ENCODE measurements around the gene SP4. TPM values are rescaled to one million over a fixed set of nuclear protein-coding genes. Genes with fewer than 3 reads are reported as not detected.

Gene SP4
- polyA plus RNA-seq, 3 donors: 12.4 to 13.4 (median 13.1) TPM

DNA sequence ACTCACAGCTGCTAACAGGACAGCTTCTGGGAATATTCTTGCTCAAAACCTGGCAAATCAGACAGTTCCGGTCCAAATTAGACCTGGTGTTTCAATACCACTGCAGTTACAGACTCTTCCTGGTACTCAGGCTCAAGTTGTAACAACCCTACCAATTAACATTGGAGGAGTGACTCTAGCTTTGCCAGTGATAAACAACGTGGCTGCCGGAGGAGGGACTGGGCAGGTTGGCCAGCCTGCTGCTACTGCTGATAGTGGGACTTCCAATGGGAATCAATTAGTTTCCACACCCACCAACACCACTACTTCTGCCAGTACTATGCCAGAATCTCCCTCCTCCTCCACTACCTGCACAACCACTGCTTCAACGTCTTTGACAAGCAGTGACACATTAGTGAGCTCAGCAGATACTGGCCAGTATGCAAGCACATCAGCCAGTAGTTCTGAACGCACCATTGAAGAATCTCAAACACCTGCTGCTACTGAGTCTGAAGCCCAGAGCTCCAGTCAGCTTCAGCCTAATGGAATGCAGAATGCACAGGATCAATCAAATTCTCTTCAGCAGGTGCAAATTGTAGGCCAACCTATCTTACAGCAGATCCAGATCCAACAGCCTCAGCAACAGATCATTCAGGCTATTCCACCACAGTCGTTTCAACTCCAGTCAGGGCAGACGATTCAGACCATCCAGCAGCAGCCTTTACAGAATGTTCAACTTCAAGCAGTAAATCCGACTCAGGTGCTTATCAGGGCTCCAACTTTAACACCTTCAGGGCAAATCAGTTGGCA is 2.1 kb downstream of the SP4 start:
- no peak for DNase-seq

DNA sequence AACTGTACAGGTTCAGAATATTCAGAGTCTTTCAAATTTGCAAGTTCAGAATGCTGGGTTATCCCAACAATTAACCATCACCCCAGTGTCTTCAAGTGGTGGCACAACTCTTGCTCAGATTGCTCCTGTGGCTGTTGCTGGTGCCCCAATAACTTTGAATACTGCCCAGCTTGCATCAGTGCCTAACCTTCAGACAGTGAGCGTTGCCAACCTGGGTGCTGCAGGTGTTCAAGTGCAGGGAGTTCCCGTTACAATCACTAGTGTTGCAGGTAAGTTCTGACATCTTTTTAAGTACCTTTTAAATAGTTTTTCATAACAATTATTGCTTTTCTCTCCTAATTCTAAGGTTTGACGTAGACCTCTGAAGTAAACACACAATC is 2.7 kb downstream of the SP4 start:
- DNase-seq: no peak

GRCh38 chr7:21443149-21443841 is 15.4 kb downstream of the SP4 start:
- no peak for DNase-seq

DNA sequence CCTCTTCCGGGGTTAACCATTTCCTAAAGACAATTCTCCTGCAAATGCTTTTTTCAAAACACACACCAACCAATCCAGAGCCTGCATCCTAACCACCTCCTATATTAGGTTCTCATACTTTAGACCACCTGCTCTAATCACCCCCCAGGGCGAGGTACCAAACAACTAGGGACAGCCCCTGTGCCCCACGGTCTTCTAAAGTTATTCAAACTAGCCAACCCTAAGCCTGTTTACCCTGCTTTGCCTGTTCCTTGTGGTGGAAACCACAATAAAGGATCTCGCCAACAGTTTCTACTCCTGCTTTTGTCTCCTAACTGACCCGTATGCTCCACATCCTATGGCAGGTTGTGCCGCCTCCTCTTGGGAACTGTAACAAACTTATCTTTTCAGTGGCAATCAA is 21.1 kb downstream of the SP4 start:
- no peak for DNase-seq

- no peak for DNase-seq
Observed at GRCh38 chr7:21450076-21450475, 22.2 kb downstream of the SP4 start.

DNA sequence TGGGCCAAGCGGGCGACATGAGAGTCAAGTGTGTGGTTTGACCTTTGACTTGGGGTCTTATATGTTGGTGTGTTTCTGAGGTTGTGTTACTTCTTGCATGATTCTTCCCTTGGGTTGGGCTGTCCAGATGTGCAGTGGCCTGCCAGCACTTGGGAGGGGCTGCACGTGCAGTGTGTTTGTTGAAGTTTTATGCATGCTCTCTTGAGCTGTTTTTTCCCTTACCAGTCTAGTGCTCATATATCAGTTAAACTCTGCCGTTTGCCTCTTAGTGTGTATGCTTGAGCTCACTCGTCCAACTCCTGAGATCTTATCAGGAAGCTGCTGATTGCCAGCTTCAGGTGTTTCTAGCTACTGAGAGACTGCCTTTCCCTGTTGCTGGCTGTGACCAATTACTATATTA is 23.1 kb downstream of the SP4 start:
- no peak for DNase-seq

DNA sequence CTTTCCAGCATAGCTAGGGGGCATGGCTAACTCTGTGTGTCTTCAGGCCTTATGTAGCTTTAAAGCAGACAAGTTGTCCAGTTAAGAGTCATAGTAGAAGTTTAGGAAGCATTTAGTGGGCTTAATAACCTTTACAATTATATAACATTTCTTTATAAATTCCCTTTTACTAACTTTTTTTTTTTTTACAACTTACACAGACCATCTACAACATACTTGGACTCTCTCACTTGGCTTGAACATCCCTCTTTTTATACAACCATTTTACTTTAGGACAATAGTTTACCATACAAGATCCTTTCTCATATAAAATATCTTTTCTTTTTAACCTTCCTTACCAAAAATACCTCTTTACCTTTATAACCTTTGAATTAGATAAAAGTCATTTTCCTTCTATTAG is 26.3 kb downstream of the SP4 start:
- no peak for DNase-seq

DNA sequence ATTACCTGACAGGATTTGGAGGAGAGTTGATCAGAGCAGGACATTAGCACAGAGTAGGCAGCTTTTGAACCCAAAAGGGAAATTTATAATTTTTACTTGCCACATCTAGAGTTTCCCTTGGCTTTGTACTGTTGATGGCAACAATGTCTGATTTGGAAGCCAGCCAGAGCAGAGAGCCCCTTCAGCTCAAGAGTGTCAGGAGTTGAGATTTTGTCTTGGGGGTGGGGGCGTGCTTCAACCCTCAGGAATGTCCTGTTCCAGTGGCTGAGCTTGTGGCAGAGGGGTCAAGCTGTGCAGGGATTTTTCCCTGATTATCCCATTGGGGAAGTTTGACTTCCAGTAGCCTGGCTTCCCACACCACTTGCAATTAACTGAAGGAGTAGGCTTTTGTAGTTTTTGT is 27.0 kb downstream of the SP4 start:
- DNase-seq: no peak

DNA sequence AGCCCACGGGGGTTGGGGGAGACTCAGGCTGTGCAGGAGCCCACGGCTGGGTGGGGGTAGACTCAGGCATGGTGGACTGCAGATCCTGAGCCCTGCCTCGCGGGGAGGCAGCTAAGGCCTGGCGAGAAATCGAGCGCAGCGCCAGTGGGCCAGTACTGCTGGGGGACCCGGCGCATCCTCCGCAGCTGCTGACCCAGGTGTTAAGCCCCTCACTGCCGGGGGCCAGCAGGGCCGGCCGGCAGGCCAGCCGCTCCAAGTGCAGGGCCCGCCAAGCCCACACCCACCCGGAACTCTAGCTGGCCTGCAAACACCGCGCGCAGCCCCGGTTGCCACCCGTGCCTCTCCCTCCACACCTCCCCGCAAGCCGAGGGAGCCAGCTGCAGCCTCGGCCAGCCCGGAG is 33.4 kb downstream of the SP4 start:
- DNase-seq: no peak

DNA sequence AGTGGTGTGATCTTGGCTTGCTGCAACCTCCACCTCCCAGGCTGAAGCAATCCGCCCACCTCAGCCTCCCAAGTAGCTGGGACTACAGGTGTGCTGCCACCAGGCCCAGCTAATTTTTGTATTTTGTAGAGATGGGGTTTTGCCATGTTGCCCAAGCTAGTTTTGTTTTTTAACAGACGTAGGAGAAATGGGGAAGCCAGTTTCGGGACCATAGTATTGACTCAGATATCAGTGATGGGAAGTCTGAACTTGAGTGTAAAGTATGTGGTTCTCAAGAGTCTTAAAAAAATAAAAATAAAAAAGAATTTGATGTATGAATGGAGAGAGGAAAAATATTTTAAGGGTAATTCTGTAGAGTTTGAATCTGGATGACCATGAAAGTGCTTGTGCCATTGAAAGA is 34.2 kb downstream of the SP4 start:
- no peak for DNase-seq

- DNase-seq: no peak
Observed at GRCh38 chr7:21463524-21463923, 35.6 kb downstream of the SP4 start.

- DNase-seq: no peak
Observed at GRCh38 chr7:21468969-21469368, 41.1 kb downstream of the SP4 start.

- no peak for DNase-seq
Observed at GRCh38 chr7:21469894-21470293, 42.0 kb downstream of the SP4 start.

- DNase-seq: no peak
Observed at GRCh38 chr7:21472029-21472428, 44.1 kb downstream of the SP4 start.

- DNase-seq: no peak
Observed at GRCh38 chr7:21476429-21476828, 48.5 kb downstream of the SP4 start.

DNA sequence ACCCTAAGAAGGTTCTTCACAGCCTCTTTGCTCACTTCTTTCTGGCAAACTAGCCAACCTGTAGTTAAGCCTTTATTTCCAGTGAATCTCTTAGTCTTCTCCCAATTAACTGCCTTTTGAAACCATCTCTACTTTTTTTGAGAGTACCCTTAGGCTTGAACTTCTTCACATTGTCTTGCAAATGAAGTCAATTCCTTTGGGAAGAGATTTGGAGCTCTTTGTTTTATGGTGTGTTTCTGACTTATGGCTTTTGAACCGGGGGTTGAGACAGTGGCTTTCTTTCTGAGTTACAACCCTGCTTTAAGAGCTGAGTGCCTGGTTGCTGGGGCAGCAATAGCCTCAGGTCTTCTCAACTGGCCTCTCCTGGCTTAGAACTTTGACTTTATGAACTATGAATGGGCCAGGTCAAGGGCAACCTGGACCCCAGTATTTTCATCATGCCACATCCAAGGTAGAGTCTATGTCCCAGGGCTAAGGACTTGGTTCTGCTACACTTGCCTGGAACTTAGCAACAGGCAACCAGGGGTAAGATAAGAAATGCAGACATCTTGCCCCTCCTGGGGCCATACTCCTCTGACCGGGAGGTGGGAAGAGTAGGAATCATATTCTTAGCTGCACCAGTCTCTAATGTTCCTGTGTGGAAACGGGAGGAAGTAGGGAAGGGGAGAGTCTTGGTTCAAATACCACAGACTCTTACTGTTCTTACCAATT is 53.0 kb downstream of the SP4 start:
- no peak for DNase-seq

DNA sequence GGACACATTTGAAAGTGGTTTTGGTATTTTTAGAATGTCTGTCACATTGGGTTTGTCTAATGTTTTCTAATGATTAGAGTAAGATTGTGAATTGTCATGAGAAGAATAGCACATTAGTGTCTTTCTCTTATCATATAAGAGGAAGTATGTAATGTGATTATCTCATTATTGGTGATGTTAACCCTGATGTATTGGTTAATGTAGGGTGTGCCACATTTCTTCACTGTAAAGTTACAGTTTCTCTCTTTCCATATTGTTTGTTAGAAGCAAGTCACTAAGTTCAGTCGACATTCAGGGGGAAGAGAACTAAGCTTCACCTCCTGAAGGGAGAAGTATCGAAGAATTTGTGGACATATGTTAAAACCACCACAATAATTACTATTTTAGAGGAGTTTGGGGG is 58.6 kb downstream of the SP4 start:
- no peak for DNase-seq

- no peak for DNase-seq
Observed at GRCh38 chr7:21495731-21496130, 67.8 kb downstream of the SP4 start.

- no peak for DNase-seq
Observed at GRCh38 chr7:21497072-21497471, 69.2 kb downstream of the SP4 start.

DNA sequence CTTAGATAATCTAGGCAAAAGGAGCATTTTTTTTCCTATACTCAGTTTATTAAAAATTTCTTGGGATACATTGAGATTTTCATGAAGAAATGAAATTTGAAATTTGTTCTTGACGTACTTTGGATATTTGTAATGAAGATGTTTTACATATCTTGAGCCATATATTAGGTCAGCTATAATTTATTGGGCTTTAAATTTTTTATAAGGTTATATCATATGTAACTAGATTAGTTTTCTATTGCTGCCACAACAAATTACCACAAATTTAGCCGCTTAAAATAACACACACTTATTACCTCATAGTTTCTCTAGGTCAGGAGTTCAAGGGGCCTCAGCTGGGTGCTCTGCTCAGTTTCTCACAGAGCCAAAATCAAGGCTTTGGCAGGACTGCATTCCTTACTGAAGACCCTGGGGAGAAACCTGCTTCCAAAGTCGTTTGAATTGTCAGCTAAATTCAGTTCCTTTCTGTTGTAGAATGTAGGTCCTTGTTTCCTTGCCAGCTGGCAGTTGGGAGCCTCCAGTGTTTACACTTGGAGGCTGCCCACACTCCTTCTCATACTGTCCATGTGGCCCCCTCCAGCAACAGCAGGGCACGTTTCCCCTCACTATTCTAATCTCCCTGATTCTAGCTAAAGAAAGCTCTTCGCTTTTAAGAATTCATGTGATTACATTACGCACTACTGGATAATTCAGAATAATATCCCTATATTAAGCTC is 72.4 kb downstream of the SP4 start:
- no peak for DNase-seq

DNA sequence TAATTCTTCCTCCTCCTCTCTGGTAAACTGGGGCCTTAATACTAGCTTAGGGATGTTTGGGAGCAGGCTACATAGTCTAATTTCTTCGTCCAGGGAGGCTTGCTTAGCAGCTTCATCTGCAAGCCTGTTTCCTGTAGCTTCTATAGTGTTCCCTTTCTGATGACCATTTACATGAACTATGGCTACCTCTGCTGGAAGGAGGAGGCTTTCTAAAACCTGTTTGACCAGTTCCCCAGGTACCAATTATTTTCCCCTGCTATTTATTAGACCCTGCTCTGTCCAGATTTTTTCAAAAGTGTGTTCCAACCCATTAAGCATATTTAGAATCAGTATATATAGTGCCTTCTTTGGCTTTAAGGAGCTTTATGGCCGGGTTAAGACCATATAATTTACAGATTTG is 76.1 kb downstream of the SP4 start:
- peak; percentile 22 for DNase-seq

- no peak for DNase-seq
Observed at GRCh38 chr7:21507627-21508343, 79.9 kb downstream of the SP4 start.
